PC-3 (cell line): ENCODE results near the gene CCNY. TPM values are rescaled to one million over a fixed set of nuclear protein-coding genes. Genes with fewer than 3 reads are reported as not detected.

ENCODE experiments used
- ATAC-seq: fragments of 200-7000 bp; cut with Tn5 transposase; 2 replicates; pipeline ENCODE4 v1.9.1; 2020; ENCODE audit warnings: mild to moderate bottlenecking, moderate library complexity
- BruUV-seq: library from RNA; stranded (reverse); fragments of 400-500 nt; replicated peaks from 2 replicates; lab custom pipeline; 2021; lab: Mats Ljungman, UMichigan
- CTCF ChIA-PET: fragments of 300-600 bp; sonication (Branson Sonifier 250); formaldehyde crosslinking; loops from one replicate; lab custom pipeline; 2022; ENCODE audit warnings: antibody characterized with exemption; lab: Charles Lee
- POLR2A ChIA-PET: fragments of 300-600 bp; sonication (Branson Sonifier 250); formaldehyde crosslinking; loops from one replicate; lab custom pipeline; 2022; ENCODE audit warnings: antibody characterized with exemption; ENCODE audit not compliant: unreplicated experiment; lab: Charles Lee
- DNase-seq: peaks from one replicate; pipeline ENCODE4 v3.0.0-alpha.2; 2015
- H2AFZ ChIP-seq: fragments of 300-600 bp; sonication (generic); 2 replicates; pipeline ENCODE4 v1.6.0; 2016; ENCODE audit warnings: antibody characterized with exemption, low read length
- H3F3A ChIP-seq: fragments of 300-600 bp; sonication (generic); one replicate; pipeline ENCODE4 v1.6.0; 2017; ENCODE audit warnings: antibody characterized with exemption, low read length, control low read depth, mild to moderate bottlenecking; ENCODE audit not compliant: unreplicated experiment
- H3K27ac ChIP-seq: fragments of 300-600 bp; sonication (generic); 2 replicates; pipeline ENCODE4 v1.5.1; 2016; ENCODE audit warnings: mild to moderate bottlenecking, low read length
- H3K27me3 ChIP-seq: fragments of 300-600 bp; sonication (generic); 2 replicates; pipeline ENCODE4 v1.6.1; 2016; ENCODE audit warnings: low read length, mixed read lengths
- H3K36me3 ChIP-seq: fragments of 300-600 bp; sonication (generic); 2 replicates; pipeline ENCODE4 v1.6.1; 2016; ENCODE audit warnings: low read depth, mixed run types, low read length, mixed read lengths
- H3K4me1 ChIP-seq: fragments of 300-600 bp; sonication (generic); 2 replicates; pipeline ENCODE4 v1.5.1; 2016; ENCODE audit warnings: low read length; ENCODE audit not compliant: insufficient read depth
- H3K4me2 ChIP-seq: fragments of 300-600 bp; sonication (generic); 2 replicates; pipeline ENCODE4 v1.6.0; 2016; ENCODE audit warnings: low read length
- H3K4me3 ChIP-seq: fragments of 300-600 bp; sonication (generic); 2 replicates; pipeline ENCODE4 v1.5.1; 2016; ENCODE audit warnings: mild to moderate bottlenecking, low read length, mixed read lengths
- H3K79me2 ChIP-seq: fragments of 300-600 bp; sonication (generic); 2 replicates; pipeline ENCODE4 v1.6.1; 2017; ENCODE audit warnings: low read length, mixed read lengths
- H3K9ac ChIP-seq: fragments of 300-600 bp; sonication (generic); 2 replicates; pipeline ENCODE4 v1.6.0; 2016; ENCODE audit warnings: mild to moderate bottlenecking, low read length
- H3K9me2 ChIP-seq: fragments of 300-600 bp; sonication (generic); replicated peaks from 2 replicates; pipeline ENCODE4 v1.6.1; 2016; ENCODE audit warnings: mixed run types, low read length, mixed read lengths
- H3K9me3 ChIP-seq: fragments of 300-600 bp; sonication (generic); 2 replicates; pipeline ENCODE4 v1.6.1; 2016; ENCODE audit warnings: low read length, mixed read lengths
- H4K20me1 ChIP-seq: fragments of 300-600 bp; sonication (generic); 2 replicates; pipeline ENCODE4 v1.6.1; 2016; ENCODE audit warnings: low read length, mixed read lengths
- CTCF ChIP-seq: fragments of 300-600 bp; sonication (generic); conservative IDR thresholded peaks from 2 replicates; pipeline ENCODE4 v1.5.1; 2017; ENCODE audit warnings: antibody characterized with exemption, low read depth, mild to moderate bottlenecking, low read length
- EZH2 ChIP-seq: fragments of 300-600 bp; sonication (generic); IDR thresholded peaks from one replicate; pipeline ENCODE4 v1.6.1; 2017; ENCODE audit warnings: antibody characterized with exemption, mild to moderate bottlenecking, low read length; ENCODE audit not compliant: unreplicated experiment
- EZH2phosphoT487 ChIP-seq: fragments of 300-600 bp; sonication (generic); IDR thresholded peaks from 2 replicates; pipeline ENCODE4 v1.6.1; 2018; ENCODE audit warnings: mild to moderate bottlenecking, antibody characterized with exemption, low read length, borderline replicate concordance
- intact Hi-C: fragments of 100-400 bp; cut with micrococcal nuclease; formaldehyde crosslinking; loops from 2 replicates; pipeline ENCODE4 v1.9.0; 2023
- total RNA-seq: library from RNA; depleted of rRNA; stranded (reverse); fragments of >200 nt; gene quantifications from 2 replicates; pipeline ENCODE4 v1.2.3, GENCODE V29; 2014

CCNY gene
- total RNA-seq, 1 experiment from 2014 or later, result 146 TPM

- Histone ChIP-seq H3K4me2 (peak overlapping the region; percentile 70), H3K4me1 (peaks cover 21% of the 10 kb centered on the region), H3K27me3 (no peaks in the 10 kb centered on the region), H2AFZ (no peak overlapping the region), H3K36me3 (no peaks in the 10 kb centered on the region), H3K4me3 (peak overlapping the region; percentile 15; the same call in 1 of the 2 replicates), H3K9me3 (no peaks in the 10 kb centered on the region), H3K9ac (no peak overlapping the region), H4K20me1 (peaks cover 32% of the 10 kb centered on the region), H3K9me2 (no peaks in the 10 kb centered on the region), H3K27ac (peak overlapping the region; percentile 24), H3K79me2 (peaks cover 56% of the 10 kb centered on the region), H3F3A (no peaks in the 10 kb centered on the region)
- BruUV-seq, result no TSS peak
- TF ChIP-seq EZH2phosphoT487, result no peak
- no peak for TF ChIP-seq EZH2
- TF ChIP-seq CTCF, result no peak
- DNase-seq (peak; percentile 69), ATAC-seq (peak; percentile 70)
- intact Hi-C loops, result loop anchor here (1.0 kb wide), 5 partner anchors 45 to 160 kb away; no protein-coding TSS in a partner anchor
- ChIA-PET CTCF (interaction anchor here (0.6 to 1.7 kb wide), 4 partner anchors 9 to 185 kb away, joined by 3 to 10 read pairs (median 4); no protein-coding TSS in a partner anchor), POLR2A (interaction anchor here (0.6 to 1.5 kb wide), 3 partner anchors 71 to 366 kb away, joined by 3 read pairs; no protein-coding TSS in a partner anchor)
Measured at GRCh38 chr10:35492386-35493195, 156.3 kb downstream of the CCNY start.

- H3K9me3 ChIP-seq, result no peaks in the 10 kb centered on the region
- H3K9me2 ChIP-seq, result no peaks in the 10 kb centered on the region
- no peak overlapping the region for H2AFZ ChIP-seq
- no peaks in the 10 kb centered on the region for H3F3A ChIP-seq
- H3K27me3 ChIP-seq, result no peaks in the 10 kb centered on the region
- peak; percentile 99 for DNase-seq
- TF ChIP-seq CTCF (no peak), EZH2phosphoT487 (no peak), EZH2 (no peak)
- H4K20me1 ChIP-seq, result peaks cover 32% of the 10 kb centered on the region
- TSS peak; percentile 9 for BruUV-seq
- H3K27ac ChIP-seq, result peak overlapping the region; percentile 24
- POLR2A ChIA-PET, result interaction anchor here (0.6 to 1.5 kb wide), 5 partner anchors 72 to 366 kb away, joined by 3 to 4 read pairs (median 3); no protein-coding TSS in a partner anchor
- no peaks in the 10 kb centered on the region for H3K36me3 ChIP-seq
- H3K4me1 ChIP-seq, result peaks cover 21% of the 10 kb centered on the region
- CTCF ChIA-PET, result interaction anchor here (0.5 to 1.7 kb wide), 7 partner anchors 9 to 254 kb away, joined by 3 to 10 read pairs (median 4); no protein-coding TSS in a partner anchor
- H3K9ac ChIP-seq, result no peak overlapping the region
- intact Hi-C loops, result loop anchor here (1.0 kb wide), 5 partner anchors 46 to 161 kb away; no protein-coding TSS in a partner anchor
- ATAC-seq, result peak; percentile 78
- H3K4me2 ChIP-seq, result peak overlapping the region; percentile 70
- peaks cover 61% of the 10 kb centered on the region for H3K79me2 ChIP-seq
- H3K4me3 ChIP-seq, result peak overlapping the region; percentile 15; the same call in 1 of the 2 replicates
Measured at GRCh38 chr10:35493196-35494118, 157.1 kb downstream of the CCNY start.
